Amniotic stem cell (primary cell): ENCODE data around the gene CALN1.
"Not testable (repeated sequence)": the region's sequence is repeated elsewhere in the genome, so short reads cannot be mapped to it uniquely, and the experiment has no call there.

Source experiments
- DNase-seq: peaks from one replicate; lab custom pipeline; 2025; lab: John Stamatoyannopoulos, UW

The CALN1 gene

GRCh38 chr7:72408966-72409637 is 3.0 kb downstream of the CALN1 start:
- no peak for DNase-seq

- no peak for DNase-seq
Observed at GRCh38 chr7:72406820-72407403, 5.2 kb downstream of the CALN1 start.

- no peak for DNase-seq
Observed at GRCh38 chr7:72405871-72406270, 6.3 kb downstream of the CALN1 start.

GRCh38 chr7:72405418-72405817 is 6.7 kb downstream of the CALN1 start:
- no peak for DNase-seq

- DNase-seq, result no peak
Observed at GRCh38 chr7:72404743-72405142, 7.4 kb downstream of the CALN1 start.

- no peak for DNase-seq
Observed at GRCh38 chr7:72403458-72404076, 8.6 kb downstream of the CALN1 start.

GRCh38 chr7:72394016-72394415 is 18.1 kb downstream of the CALN1 start:
- no peak for DNase-seq

- no peak for DNase-seq
Observed at GRCh38 chr7:72391821-72392377, 20.2 kb downstream of the CALN1 start.

GRCh38 chr7:72386118-72386517 is 26.0 kb downstream of the CALN1 start:
- no peak for DNase-seq

GRCh38 chr7:72362246-72362645 is 49.9 kb downstream of the CALN1 start:
- no peak for DNase-seq

GRCh38 chr7:72345208-72345727 is 66.9 kb downstream of the CALN1 start:
- no peak for DNase-seq

GRCh38 chr7:72343991-72344390 is 68.1 kb downstream of the CALN1 start:
- DNase-seq, result no peak

- DNase-seq, result not testable (repeated sequence)
Observed at GRCh38 chr7:72343354-72343753, 68.8 kb downstream of the CALN1 start.

- no peak for DNase-seq
Observed at GRCh38 chr7:72337390-72338167, 74.6 kb downstream of the CALN1 start.

GRCh38 chr7:72336632-72337389 is 75.3 kb downstream of the CALN1 start:
- DNase-seq, result no peak

- DNase-seq, result no peak
Observed at GRCh38 chr7:72336382-72336631, 75.8 kb downstream of the CALN1 start.

GRCh38 chr7:72335561-72336381 is 76.4 kb downstream of the CALN1 start:
- no peak for DNase-seq

GRCh38 chr7:72334698-72335097 is 77.4 kb downstream of the CALN1 start:
- DNase-seq, result no peak

GRCh38 chr7:72334066-72334465 is 78.1 kb downstream of the CALN1 start:
- no peak for DNase-seq

GRCh38 chr7:72326811-72327210 is 85.3 kb downstream of the CALN1 start:
- no peak for DNase-seq

GRCh38 chr7:72326365-72326764 is 85.8 kb downstream of the CALN1 start:
- DNase-seq, result no peak
